Hematopoietic multipotent progenitor cell (in vitro differentiated cells): ENCODE results near the gene EMSY. TPM values are rescaled to one million over a fixed set of nuclear protein-coding genes. Genes with fewer than 3 reads are reported as not detected.

Source experiments
- DNase-seq, 3 donors: peaks; one replicate each; pipeline ENCODE4 v3.0.0-alpha.2; 2011 to 2015; ENCODE audit warnings: low read depth in 2 of 3, low spot score in 2 of 3
- total RNA-seq: library from RNA; depleted of rRNA; stranded (reverse); fragments of >200 nt; gene quantifications from one replicate; pipeline ENCODE4 v1.2.3, GENCODE V29; 2012

Gene EMSY
- total RNA-seq, 1 donor: 27.7 TPM

- DNase-seq: no peak
These were observed 70.7 kb downstream of the EMSY start for GRCh38 chr11:76515494-76515893.

DNA sequence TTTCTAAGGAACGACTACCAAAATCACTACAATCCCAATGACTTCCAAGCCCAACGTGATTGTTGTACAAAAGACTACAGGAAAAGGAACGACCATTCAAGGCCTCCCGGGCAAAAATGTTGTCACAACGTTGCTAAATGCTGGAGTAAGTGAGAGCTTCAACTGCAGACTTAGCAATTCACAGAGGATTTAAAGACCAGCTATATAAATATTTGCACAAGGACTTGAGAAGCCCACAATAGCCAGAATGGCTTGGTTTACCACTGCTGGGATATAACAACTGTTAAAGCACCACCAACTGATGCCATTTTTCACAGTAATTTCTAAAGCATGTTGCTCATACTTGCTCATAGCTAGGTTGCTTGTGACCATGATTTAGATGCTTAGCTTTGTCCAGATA, 78.3 kb downstream of the EMSY start:
- no peak for DNase-seq

DNA sequence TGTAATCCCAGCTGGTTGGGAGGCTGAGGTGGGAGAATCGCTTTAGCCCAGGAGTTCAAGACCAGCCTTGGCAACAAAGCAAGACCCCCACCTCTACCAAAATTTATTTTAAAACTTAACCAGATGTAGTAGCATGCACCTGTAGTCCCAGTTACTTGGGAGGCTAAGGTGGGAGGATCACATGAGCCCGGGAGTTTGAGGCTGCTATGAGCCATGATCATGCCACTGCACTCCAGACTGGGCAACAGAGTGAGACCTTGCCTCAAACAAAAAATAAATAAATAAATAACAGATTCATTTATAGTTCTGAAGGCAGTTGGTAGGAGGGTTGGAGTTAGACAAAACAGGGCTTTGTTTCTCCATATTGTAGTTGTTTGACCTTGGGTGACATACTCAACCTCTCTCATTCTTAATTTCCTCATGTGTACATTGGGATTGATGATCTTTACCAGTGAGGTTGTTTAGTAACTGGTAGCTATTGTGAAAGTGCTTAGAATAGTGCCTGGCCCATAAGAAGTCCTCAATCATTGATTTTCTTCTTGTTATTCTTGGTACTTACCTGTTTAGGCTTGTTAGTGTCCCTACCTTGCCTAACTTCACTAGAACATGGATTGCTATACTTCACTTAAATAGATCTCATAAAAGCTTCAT, 79.1 kb downstream of the EMSY start:
- DNase-seq: no peak

DNA sequence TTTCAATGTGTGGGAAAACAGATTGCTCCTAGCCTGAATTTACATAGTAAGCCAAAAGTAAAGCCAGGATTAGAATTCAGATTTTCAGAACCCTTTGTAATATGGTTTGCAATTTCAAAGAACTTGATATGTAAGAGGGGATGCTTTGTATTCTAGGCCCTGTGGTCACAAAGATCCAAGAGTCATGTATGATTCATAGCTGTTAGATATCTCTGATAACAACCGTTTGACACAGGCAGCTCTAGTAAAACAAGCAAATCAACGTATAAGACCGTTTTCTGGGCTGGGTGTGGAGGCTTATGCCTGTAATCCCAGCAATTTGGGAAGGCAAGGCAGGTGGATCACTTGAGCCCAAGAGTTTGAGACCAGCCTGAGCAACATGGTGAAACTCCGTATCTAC, 79.6 kb downstream of the EMSY start:
- no peak for DNase-seq

DNA sequence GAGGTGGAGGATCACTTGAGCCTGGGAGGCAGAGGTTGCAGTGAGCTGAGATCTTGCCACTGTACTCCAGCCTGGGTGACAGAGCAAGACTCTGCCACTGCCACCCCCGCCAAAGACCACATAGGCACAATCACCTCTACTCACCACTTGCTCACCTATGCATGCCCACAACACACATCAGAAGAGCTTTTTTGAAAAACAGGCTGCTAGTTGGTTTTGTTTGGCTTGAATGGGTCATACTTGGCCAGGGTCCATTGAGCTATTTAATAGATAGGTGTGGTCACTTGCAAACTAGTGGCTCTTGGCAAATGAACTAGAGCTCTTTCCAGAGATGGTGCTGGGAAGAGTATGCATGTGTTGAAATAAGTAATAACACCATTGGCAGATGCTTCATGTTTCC, 80.1 kb downstream of the EMSY start:
- no peak for DNase-seq

GRCh38 chr11:76526878-76527277, 82.1 kb downstream of the EMSY start:
- DNase-seq: no peak

DNA sequence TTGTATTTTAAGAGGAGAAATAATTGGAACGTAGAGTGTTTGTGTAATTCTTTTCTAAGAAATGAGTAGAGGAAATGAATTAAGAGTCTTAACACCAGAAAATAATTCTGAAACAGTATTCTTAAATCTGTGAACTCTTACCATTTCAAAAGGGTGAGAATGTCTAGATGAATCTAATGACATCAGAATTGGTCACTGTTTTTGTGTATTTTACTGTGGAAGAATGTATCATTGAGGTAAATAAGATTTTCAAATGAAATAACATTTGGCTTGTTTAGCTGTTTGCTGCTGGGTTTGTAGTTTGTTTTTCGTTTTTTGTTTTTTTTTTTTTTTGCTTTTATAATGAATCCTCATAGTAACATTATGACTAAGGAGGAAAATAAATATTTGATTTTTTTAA, 97.6 kb downstream of the EMSY start:
- DNase-seq: no peak

DNA sequence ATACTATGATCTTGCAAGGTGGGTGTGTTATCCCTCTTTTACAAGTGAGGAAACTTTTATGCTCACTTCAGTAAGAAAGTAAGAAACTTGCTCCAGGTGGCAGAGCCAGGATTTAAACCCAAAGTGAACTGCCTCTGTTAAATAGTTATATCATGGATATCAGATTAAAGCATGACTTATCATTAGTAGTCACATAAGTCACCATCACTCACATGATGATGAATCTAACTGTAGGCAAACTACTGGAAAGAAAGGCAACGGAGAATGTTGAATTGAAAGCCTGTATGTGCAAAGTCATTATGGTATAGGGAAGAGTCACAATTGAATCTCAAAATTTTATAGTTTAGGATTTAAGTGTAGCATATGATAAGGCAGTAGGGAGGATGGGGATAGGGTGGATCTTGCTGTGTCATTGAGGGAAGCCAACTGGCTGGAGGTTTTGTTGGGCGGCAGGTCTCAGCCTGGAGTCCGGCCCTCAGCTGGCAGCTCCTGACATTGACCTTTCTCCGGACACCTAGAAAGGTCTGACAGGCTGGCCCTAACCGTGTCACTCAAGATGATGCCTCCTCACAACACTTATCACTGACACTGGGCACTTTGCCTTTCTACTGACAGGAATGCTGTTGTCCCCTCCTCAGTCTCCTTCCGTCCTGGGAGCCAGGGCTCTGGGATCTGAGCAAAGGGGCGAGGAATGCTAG, 98.3 kb downstream of the EMSY start:
- no peak for DNase-seq

DNA sequence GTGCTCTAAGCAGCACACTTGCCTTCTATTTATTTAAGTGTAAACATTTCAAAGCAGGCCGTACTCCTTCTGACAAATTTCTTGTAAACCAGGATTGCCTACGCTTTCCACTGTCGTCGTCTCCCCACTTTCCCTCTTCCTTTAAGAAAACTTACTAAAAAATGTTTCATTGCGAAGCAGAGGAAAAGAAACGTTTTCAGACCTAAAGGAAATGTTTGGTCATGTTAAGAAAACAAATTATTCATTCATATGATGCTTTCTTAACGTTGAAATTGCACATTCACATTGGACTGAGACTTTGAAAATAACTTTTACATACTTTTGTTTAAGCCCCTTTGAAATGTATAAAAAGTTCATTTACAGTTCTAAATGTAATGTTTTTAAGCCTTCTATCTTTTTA, 106.0 kb downstream of the EMSY start:
- no peak for DNase-seq

DNA sequence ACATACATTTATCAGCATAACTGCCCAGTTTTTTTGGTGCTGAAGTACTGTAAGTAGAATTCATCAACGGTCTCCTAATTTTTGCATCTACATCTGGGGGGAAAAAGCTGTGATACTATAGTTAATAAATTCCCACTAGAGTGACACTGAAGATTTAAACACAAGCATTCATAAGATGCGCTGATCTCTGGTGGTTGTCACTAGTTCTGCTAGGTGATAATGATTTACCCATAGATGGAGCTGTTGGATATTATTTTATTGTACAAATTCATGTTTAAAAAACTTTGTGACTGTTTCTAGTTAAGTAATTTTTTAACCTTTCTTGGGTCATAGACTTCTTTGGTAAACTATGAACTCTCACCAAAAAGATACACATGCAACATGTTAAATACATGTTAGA, 106.6 kb downstream of the EMSY start:
- DNase-seq: peak in 1 of 3 donors; percentile 48

- DNase-seq: no peak
These were observed 108.2 kb downstream of the EMSY start for GRCh38 chr11:76552987-76553386.

DNA sequence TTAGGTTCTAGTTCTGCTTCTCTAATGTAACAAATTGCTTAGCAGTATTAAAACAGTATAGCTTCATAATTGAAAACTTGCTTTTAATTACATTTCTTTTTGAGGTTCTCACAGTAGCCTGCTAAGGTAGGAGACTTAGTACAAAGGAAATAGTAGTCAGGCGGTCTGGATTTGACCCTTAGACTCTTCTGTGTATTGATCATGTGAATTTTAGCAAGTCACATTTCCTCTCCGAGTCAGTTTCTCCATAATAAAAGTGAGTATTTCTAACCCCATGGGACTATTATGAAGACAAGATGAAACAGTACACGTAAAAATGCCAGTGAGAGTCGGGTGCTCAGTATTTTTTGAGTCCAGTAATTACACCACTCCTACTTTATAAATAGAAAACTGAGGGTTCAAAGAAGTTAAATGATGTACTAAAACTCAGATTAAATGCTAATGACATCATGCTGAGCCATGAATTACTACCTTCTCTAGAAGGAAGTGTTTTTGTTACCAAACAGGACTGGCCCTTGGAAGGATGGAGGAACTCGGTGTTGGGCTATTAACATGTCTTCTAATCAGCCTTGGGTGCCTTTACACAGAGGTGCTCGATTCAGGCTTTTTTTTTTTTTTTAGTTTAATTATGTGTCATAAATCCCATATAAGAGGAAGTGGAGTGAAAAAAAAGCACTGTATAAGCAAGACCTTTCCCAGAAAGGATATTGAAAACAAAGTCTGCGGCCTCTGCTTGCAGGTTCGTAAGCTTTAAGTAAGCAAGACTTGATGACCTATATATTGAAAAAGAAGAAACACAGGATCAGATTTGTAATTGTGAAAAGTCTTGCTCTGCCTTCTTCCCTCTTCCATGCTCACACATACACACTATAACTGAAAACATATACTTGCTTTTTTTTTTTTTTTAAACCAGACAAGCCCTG, 109.0 kb downstream of the EMSY start:
- no peak for DNase-seq

DNA sequence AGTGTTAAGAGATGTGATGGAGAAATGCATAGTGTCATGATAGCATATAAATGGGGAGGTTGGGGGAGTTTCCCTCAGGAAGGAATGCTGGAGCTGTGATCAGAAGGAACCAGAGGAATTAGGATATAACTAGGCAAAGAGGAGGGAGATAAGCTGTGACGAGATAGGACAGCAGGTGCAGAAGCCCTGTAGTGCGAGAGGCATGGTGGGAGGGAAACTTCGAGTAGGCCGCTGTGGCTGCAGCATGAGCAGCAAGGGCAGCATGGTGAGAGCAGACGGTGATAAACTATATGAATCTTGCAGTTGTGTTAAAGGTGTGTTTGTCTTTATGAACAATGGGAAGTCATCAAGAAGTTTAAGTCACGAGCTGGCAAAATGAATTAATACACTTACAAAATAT, 109.9 kb downstream of the EMSY start:
- no peak for DNase-seq

DNA sequence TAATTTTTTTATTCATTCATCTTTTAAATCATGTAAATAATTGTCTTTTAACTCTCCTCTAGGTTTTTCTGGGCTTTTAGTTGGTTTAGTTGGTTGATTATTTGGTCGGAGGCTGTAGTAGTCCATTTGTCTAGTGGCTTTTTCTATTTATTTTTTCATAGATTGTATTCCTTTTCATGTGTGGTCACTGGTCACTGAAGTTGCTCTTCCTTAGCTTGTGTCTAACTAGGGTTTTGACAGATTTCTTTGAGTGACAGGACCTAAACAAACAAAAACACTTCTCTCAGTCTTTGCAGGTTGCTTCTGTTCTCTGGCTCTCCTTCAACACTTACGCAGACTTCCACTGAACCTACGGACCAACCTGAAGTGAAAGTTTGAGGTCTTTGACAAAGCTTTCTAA, 112.6 kb downstream of the EMSY start:
- no peak for DNase-seq

DNA sequence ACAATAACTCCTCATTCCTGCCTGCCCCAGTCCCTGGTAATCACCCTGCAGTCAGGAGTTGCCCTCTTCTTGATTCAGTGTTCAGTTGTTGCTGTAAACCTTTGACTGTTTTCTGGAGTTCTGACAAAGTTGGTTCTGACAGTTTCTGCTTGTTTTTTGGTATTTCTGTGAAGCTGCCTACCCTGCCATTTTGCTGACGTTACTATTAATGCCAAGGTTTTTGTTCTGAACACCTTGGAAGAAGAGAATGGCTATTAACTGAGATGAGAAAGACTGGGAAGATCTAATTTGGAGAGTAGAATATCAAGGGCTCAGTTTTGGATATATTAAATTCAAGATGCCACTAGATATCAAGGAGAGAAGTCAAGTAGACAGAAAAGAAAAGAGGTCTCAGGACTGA, 113.7 kb downstream of the EMSY start:
- no peak for DNase-seq

GRCh38 chr11:76558891-76559290, 114.1 kb downstream of the EMSY start:
- DNase-seq: no peak

GRCh38 chr11:76559346-76559745, 114.5 kb downstream of the EMSY start:
- DNase-seq: no peak

DNA sequence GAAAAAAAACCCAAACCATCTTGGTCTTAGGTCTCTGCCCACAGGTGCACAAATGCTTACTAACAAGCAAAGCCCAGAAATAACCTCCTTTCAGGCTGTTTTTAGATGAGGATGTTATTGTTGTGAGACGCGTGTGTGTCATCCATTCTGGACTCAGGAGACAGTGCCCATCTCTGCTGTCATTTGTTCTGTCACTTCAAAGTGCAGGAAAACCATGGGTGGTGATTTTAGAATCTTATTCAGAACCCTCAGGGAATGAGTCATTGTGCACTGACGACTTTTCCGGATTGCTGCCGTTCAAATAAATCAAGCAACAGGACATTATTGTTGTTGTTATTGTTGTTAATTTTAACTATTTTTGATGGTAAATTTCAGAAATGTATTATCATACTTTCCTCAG, 115.4 kb downstream of the EMSY start:
- no peak for DNase-seq

- DNase-seq: no peak
These were observed 116.4 kb downstream of the EMSY start for GRCh38 chr11:76561245-76561644.

- DNase-seq: no peak
These were observed 117.7 kb downstream of the EMSY start for GRCh38 chr11:76562541-76562940.

- DNase-seq: no peak
These were observed 119.5 kb downstream of the EMSY start for GRCh38 chr11:76564364-76564763.

GRCh38 chr11:76566811-76567210, 122.0 kb downstream of the EMSY start:
- DNase-seq: no peak
